Spleen (tissue), 11 donors: ENCODE measurements around the gene TEX51. TPM values are rescaled to one million over a fixed set of nuclear protein-coding genes. Genes with fewer than 3 reads are reported as not detected.

ENCODE experiments used
- DNase-seq: peaks from one replicate; pipeline ENCODE4 v3.0.0-alpha.2; 2020
- H3K27ac ChIP-seq, 8 donors: fragments of 200-600 bp; sonication (generic) in 7 of 8; 1 replicate in 4 of 8; 2 replicates in 4 of 8; pipeline versions ENCODE4 v1.5.0 to v1.8.0; 2016 to 2021; ENCODE audit warnings: inconsistent platforms in 4 of 8, mild to moderate bottlenecking in 4 of 8, moderate library complexity in 1 of 8
- H3K27me3 ChIP-seq, 7 donors: fragments of 200-600 bp; sonication (generic) in 6 of 7; replicated peaks in 1 of 7; 1 replicate in 4 of 7; 2 replicates in 3 of 7; pipeline versions ENCODE4 v1.5.0 to v1.8.0; 2016 to 2021; ENCODE audit warnings: inconsistent platforms in 3 of 7, mild to moderate bottlenecking in 1 of 7
- H3K36me3 ChIP-seq, 6 donors: fragments of 200-600 bp; sonication (generic) in 5 of 6; 1 replicate in 4 of 6; 2 replicates in 2 of 6; pipeline versions ENCODE4 v1.5.0 to v1.8.0; 2016 to 2021; ENCODE audit warnings: inconsistent platforms in 2 of 6
- H3K4me1 ChIP-seq, 6 donors: fragments of 200-600 bp; sonication (generic) in 5 of 6; 1 replicate in 3 of 6; 2 replicates in 3 of 6; pipeline versions ENCODE4 v1.5.0 to v1.8.0; 2016 to 2021; ENCODE audit warnings: inconsistent platforms in 3 of 6
- H3K4me3 ChIP-seq, 8 donors: fragments of 200-600 bp; sonication (generic) in 7 of 8; 1 replicate in 4 of 8; 2 replicates in 4 of 8; pipeline versions ENCODE4 v1.5.0 to v1.8.0; 2016 to 2021; ENCODE audit warnings: inconsistent platforms in 4 of 8, mild to moderate bottlenecking in 4 of 8, moderate library complexity in 2 of 8
- H3K9me3 ChIP-seq, 8 donors: fragments of 200-600 bp; sonication (generic) in 7 of 8; 1 replicate in 4 of 8; 2 replicates in 4 of 8; pipeline versions ENCODE4 v1.5.0 to v1.8.0; 2016 to 2021; ENCODE audit warnings: inconsistent platforms in 4 of 8
- POLR2A ChIP-seq, 3 donors: fragments of 450-650 bp; IDR thresholded peaks; one replicate each; pipeline ENCODE4 v1.5.1; 2017; ENCODE audit warnings: antibody characterized with exemption in 3 of 3, mild to moderate bottlenecking in 1 of 3
- POLR2AphosphoS5 ChIP-seq, 3 donors: sonication (generic); formaldehyde crosslinking; IDR thresholded peaks; one replicate each; pipeline ENCODE4 v1.5.1; 2017; ENCODE audit warnings: antibody characterized with exemption in 3 of 3
- WGBS, 5 donors: extraction: QIAGEN DNeasy Blood & Tissue Kit in 3 of 5; methylation state at CpG; one replicate each; pipeline versions ENCODE4 v1.1.5 to v1.1.7; 2013 to 2018; 5-methylcytosine and 5-hydroxymethylcytosine counted together
- intact Hi-C: fragments of 100-400 bp; cut with DNase I; formaldehyde crosslinking; loops from one replicate; pipeline ENCODE4 v1.15.0; 2023; ENCODE audit warnings: low total_unique reads
- polyA plus RNA-seq, 3 donors: library from polyadenylated mRNA; stranded (reverse); fragments of 200-250 nt; gene quantifications; one replicate each; pipeline ENCODE4 v1.2.1, GENCODE V29; 2013
- total RNA-seq, 7 donors: library from RNA; depleted of rRNA in 3 of 7; stranded (reverse); fragments of >200 nt in 3 of 7; fragmentation: NEBNext Ultra II Directional in 4 of 7; extraction: Animal tissue kit (Norgen Biotek cat#: 25700) in 4 of 7; gene quantifications; one replicate each; pipeline versions ENCODE4 v1.1.0 to v1.2.1, GENCODE V29; 2016 to 2021
- TF ChIP-seq, protein P1 (sequence below), 11 experiments: fragments of 200-600 bp in 7 of 11; fragments of 450-650 bp in 4 of 11; sonication (generic) in 4 of 11; IDR thresholded peaks in 8 of 11; conservative IDR thresholded peaks in 3 of 11; 1 replicate in 7 of 11; 2 replicates in 4 of 11; pipeline versions ENCODE4 v1.4.0 to v1.8.0; 2016 to 2021; ENCODE audit warnings: antibody characterized with exemption in 11 of 11, inconsistent platforms in 4 of 11, mild to moderate bottlenecking in 1 of 11
- donor health status: healthy with polysubstance abuse.
- donor health status: DM: no; HTN: no; CAD: no; lungs with moderate emphysema.
- donor health status: DM: no; HTN: no; CAD: no.
- donor health status: Bipolar disorder and iron deficiency.
- donor health status: healthy.
- donor health status: DM: no; HTN: no; CAD: no.
- donor health status: DM: yes; HTN: yes; CAD: no.

Gene TEX51
- total and polyA plus RNA-seq, 10 donors = not detected

GRCh38 chr2:126901459-126901858, 2.8 kb downstream of the TEX51 start:
- TF ChIP-seq, protein P1, sequence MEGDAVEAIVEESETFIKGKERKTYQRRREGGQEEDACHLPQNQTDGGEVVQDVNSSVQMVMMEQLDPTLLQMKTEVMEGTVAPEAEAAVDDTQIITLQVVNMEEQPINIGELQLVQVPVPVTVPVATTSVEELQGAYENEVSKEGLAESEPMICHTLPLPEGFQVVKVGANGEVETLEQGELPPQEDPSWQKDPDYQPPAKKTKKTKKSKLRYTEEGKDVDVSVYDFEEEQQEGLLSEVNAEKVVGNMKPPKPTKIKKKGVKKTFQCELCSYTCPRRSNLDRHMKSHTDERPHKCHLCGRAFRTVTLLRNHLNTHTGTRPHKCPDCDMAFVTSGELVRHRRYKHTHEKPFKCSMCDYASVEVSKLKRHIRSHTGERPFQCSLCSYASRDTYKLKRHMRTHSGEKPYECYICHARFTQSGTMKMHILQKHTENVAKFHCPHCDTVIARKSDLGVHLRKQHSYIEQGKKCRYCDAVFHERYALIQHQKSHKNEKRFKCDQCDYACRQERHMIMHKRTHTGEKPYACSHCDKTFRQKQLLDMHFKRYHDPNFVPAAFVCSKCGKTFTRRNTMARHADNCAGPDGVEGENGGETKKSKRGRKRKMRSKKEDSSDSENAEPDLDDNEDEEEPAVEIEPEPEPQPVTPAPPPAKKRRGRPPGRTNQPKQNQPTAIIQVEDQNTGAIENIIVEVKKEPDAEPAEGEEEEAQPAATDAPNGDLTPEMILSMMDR (IDR thresholded peaks at IDR 0.05 in 8 of 11, conservative IDR thresholded peaks at IDR 0.05 in 3 of 11) = no peak
- TF ChIP-seq POLR2AphosphoS5 (IDR thresholded peaks at IDR 0.05) = no peak
- TF ChIP-seq POLR2A (IDR thresholded peaks at IDR 0.05) = no peak
- peak; percentile 24 for DNase-seq

GRCh38 chr2:126902152-126902835, 3.6 kb downstream of the TEX51 start:
- Histone ChIP-seq H3K4me3 (no peak overlapping the region), H3K27me3 (peaks cover 0 to 33% (median 0%) of the 10 kb centered on the region in 7 donors), H3K9me3 (peaks cover 0 to 28% (median 11%) of the 10 kb centered on the region in 8 donors), H3K36me3 (no peaks in the 10 kb centered on the region), H3K4me1 (no peaks in the 10 kb centered on the region), H3K27ac (no peak overlapping the region)
- DNase-seq = no peak
- TF ChIP-seq POLR2AphosphoS5 (IDR thresholded peaks at IDR 0.05) (no peak), POLR2A (IDR thresholded peaks at IDR 0.05) (no peak)
- TF ChIP-seq, protein P1 (IDR thresholded peaks at IDR 0.05 in 8 of 11, conservative IDR thresholded peaks at IDR 0.05 in 3 of 11) = no peak
- intact Hi-C loops = no loop called here
- 78 to 87% (median 81%) methylated on average over 7 of the region's 7 CpGs for WGBS, 5 donors

More at GRCh38 chr2:126901459-126901858, 2.8 kb downstream of the TEX51 start:
- Histone ChIP-seq H3K9me3 (peaks cover 0 to 28% (median 11%) of the 10 kb centered on the region in 8 donors), H3K4me1 (no peaks in the 10 kb centered on the region), H3K27ac (no peak overlapping the region), H3K36me3 (no peaks in the 10 kb centered on the region), H3K27me3 (peaks cover 0 to 25% (median 0%) of the 10 kb centered on the region in 7 donors), H3K4me3 (no peak overlapping the region)
- 74 to 93% (median 88%) methylated on average over 2 of the region's 2 CpGs; no CpG with 5 or more reads in 1 of the 5 donors for WGBS, 5 donors
- intact Hi-C loops = no loop called here

DNA sequence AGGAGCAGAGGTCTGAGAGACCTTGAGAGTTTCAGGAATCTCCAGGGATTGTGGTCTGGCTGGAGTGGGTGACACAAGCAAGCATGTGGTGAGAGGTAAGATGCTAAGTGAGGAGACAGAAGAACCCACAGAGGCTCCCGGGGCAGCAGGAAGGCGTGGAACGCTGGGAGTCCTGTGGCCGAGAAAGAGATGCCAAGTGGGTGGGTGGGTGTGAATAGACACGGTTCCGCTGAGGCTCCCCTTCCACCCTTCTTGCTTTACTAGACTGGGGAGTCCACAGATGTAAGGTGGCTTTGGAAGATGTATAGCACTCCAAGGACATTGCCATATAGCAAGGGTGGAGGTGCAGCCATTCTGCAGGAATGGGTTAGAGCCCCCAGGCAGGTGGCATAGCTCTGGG, 4.2 kb downstream of the TEX51 start:
- Histone ChIP-seq H3K4me3 (no peak overlapping the region), H3K27me3 (peaks cover 0 to 39% (median 3%) of the 10 kb centered on the region in 7 donors), H3K27ac (no peak overlapping the region), H3K4me1 (no peaks in the 10 kb centered on the region), H3K36me3 (no peaks in the 10 kb centered on the region), H3K9me3 (peaks cover 0 to 28% (median 11%) of the 10 kb centered on the region in 8 donors)
- WGBS, 5 donors = 79 to 95% (median 90%) methylated on average over 6 of the region's 6 CpGs
- intact Hi-C loops = no loop called here
- peak; percentile 37 for DNase-seq
- TF ChIP-seq, protein P1 (IDR thresholded peaks at IDR 0.05 in 8 of 11, conservative IDR thresholded peaks at IDR 0.05 in 3 of 11) = no peak
- TF ChIP-seq POLR2AphosphoS5 (IDR thresholded peaks at IDR 0.05) (no peak), POLR2A (IDR thresholded peaks at IDR 0.05) (no peak)

GRCh38 chr2:126905991-126906390, 7.3 kb downstream of the TEX51 start:
- 65 to 74% (median 67%) methylated on average over 5 of the region's 5 CpGs for WGBS, 5 donors
- Histone ChIP-seq H3K27me3 (peaks cover 0 to 47% (median 3%) of the 10 kb centered on the region in 7 donors), H3K4me1 (no peaks in the 10 kb centered on the region), H3K36me3 (no peaks in the 10 kb centered on the region), H3K9me3 (peaks cover 0 to 28% (median 11%) of the 10 kb centered on the region in 8 donors), H3K4me3 (no peak overlapping the region), H3K27ac (no peak overlapping the region)
- TF ChIP-seq POLR2AphosphoS5 (IDR thresholded peaks at IDR 0.05) (no peak), POLR2A (IDR thresholded peaks at IDR 0.05) (no peak)
- TF ChIP-seq, protein P1 (IDR thresholded peaks at IDR 0.05 in 8 of 11, conservative IDR thresholded peaks at IDR 0.05 in 3 of 11) = no peak
- intact Hi-C loops = no loop called here
- DNase-seq = no peak
